DND-41 (cell line): ENCODE data around the gene UBXN1.

Experiments used
- EZH2 ChIP-seq: IDR thresholded peaks from 3 replicates; pipeline ENCODE4 v1.6.1; 2012; ENCODE audit warnings: borderline replicate concordance, low read depth, mild to moderate bottlenecking, moderate library complexity, low read length, inconsistent platforms; ENCODE audit not compliant: severe bottlenecking
- TF ChIP-seq, protein P1 (sequence below): IDR thresholded peaks from 2 replicates; pipeline ENCODE4 v1.5.1; 2012; ENCODE audit warnings: borderline replicate concordance, low read length, moderate library complexity, mild to moderate bottlenecking; ENCODE audit not compliant: poor library complexity, severe bottlenecking; ENCODE audit errors: extremely low read depth

DNA sequence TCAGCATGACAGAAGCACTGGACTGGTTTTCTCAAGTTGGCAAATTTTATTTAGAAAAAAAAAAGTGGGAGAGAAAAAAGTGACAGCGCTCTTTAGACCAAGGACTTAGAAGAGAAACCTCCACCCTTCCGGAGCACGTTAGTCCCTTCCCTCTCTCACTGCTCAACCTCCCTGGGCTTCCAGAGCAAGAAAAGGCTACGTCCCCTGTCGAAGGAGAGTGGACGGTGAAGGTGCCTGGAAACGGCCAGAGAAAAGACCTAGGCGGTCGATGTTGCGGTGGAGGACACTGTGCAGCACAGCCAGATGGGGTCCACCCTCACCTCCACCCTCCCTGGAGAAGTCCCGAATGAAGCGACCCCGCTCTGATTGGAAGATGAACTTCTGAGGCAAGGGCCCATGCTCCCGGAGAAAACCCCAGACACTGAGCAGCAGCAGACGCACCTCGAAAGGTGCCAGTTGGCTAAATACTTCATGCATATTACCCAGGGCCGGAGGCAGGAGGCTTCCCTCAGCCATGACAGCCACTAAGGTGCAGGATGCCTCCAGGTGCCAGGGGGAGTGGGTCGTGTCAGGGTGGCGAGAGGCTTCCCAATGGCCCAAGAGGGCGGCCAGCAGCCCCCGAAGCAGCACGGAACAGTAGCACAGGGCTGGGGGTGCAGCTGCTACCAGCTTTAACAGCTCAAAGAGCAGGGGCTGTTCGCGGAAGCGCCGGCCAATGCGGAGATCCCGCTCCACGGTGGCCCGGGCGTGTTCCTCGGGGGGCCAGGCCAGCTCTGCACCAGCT, 31.9 kb downstream of the UBXN1 start:
- TF ChIP-seq, protein P1, sequence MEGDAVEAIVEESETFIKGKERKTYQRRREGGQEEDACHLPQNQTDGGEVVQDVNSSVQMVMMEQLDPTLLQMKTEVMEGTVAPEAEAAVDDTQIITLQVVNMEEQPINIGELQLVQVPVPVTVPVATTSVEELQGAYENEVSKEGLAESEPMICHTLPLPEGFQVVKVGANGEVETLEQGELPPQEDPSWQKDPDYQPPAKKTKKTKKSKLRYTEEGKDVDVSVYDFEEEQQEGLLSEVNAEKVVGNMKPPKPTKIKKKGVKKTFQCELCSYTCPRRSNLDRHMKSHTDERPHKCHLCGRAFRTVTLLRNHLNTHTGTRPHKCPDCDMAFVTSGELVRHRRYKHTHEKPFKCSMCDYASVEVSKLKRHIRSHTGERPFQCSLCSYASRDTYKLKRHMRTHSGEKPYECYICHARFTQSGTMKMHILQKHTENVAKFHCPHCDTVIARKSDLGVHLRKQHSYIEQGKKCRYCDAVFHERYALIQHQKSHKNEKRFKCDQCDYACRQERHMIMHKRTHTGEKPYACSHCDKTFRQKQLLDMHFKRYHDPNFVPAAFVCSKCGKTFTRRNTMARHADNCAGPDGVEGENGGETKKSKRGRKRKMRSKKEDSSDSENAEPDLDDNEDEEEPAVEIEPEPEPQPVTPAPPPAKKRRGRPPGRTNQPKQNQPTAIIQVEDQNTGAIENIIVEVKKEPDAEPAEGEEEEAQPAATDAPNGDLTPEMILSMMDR = no peak
- TF ChIP-seq EZH2 = no peak
